HG02852 (cell line): ENCODE results near the gene UNC5A.

Source experiments
- ATAC-seq: cut with Tn5 transposase; IDR thresholded peaks from one replicate; pipeline ENCODE4 v1.9.1; 2021; ENCODE audit warnings: mild to moderate bottlenecking, moderate library complexity; ENCODE audit not compliant: unreplicated experiment

Gene UNC5A

GRCh38 chr5:176891331-176891958 is 81.1 kb downstream of the UNC5A start:
- ATAC-seq, result no peak

- no peak for ATAC-seq
These were observed 82.3 kb downstream of the UNC5A start for GRCh38 chr5:176892663-176893062.

- ATAC-seq, result no peak
These were observed 83.9 kb downstream of the UNC5A start for GRCh38 chr5:176894298-176894697.

- no peak for ATAC-seq
These were observed 85.5 kb downstream of the UNC5A start for GRCh38 chr5:176895831-176896230.

GRCh38 chr5:176897263-176897662 is 86.9 kb downstream of the UNC5A start:
- ATAC-seq, result no peak

- ATAC-seq, result no peak
These were observed 89.0 kb downstream of the UNC5A start, which contains the start of gene HK3 for GRCh38 chr5:176899296-176899891. TSS of gene HK3 (minus strand) at chr5:176899346. CDS start at chr5:176896159, 3,187 bp downstream.

- no peak for ATAC-seq
These were observed 89.8 kb downstream of the UNC5A start for GRCh38 chr5:176899946-176900779.

GRCh38 chr5:176900780-176901204 is 90.4 kb downstream of the UNC5A start:
- ATAC-seq, result no peak

- ATAC-seq, result peak; percentile 72
These were observed 91.1 kb downstream of the UNC5A start for GRCh38 chr5:176901260-176902101.

- no peak for ATAC-seq
These were observed 91.9 kb downstream of the UNC5A start for GRCh38 chr5:176902102-176902814.

GRCh38 chr5:176902911-176903664 is 92.7 kb downstream of the UNC5A start:
- no peak for ATAC-seq

GRCh38 chr5:176904276-176904675 is 93.9 kb downstream of the UNC5A start:
- no peak for ATAC-seq

GRCh38 chr5:176906126-176906525 is 95.8 kb downstream of the UNC5A start:
- no peak for ATAC-seq

- no peak for ATAC-seq
These were observed 96.4 kb downstream of the UNC5A start for GRCh38 chr5:176906796-176907195.

- ATAC-seq, result no peak
These were observed 98.5 kb downstream of the UNC5A start for GRCh38 chr5:176908675-176909368.

GRCh38 chr5:176912115-176912514 is 101.8 kb downstream of the UNC5A start:
- no peak for ATAC-seq

GRCh38 chr5:176915906-176916305 is 105.5 kb downstream of the UNC5A start:
- no peak for ATAC-seq

GRCh38 chr5:176916337-176916736 is 106.0 kb downstream of the UNC5A start:
- ATAC-seq, result no peak

- ATAC-seq, result no peak
These were observed 108.3 kb downstream of the UNC5A start for GRCh38 chr5:176918613-176919012.
